ENCODE data around the gene SUGCT. TPM values are rescaled to one million over a fixed set of nuclear protein-coding genes. Genes with fewer than 3 reads are reported as not detected.

The SUGCT gene
- total and polyA plus RNA-seq, 2 of the 8 experiments (the other 6 are each of a cell fraction or from before 2014, with no cell fraction given) = 2.8 to 5.4 TPM

DNA sequence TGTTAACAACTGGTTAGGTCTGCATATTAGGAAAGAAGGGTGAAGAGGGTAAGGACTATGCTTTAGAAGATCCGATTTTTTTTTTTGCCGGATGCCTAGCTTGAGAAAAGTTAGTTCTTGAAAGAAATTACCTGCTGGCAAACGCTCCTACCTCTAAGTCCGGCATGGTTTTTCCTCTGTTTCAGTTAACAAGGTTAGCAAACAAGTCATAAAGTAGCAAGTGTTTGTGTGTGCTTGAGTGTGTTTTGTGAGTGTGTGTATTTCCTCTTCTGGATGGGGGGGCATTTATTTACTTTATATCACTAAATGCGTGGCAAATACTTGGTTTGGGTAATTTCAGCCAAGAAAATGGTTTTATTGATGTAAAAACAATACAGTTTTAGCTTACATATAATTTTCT lies 195.6 kb downstream of the SUGCT start:
- H2AK5ac ChIP-seq (ENCODE audit: low read depth, low read length) = no peak overlapping the region
- no peak overlapping the region for H2BK5ac ChIP-seq (ENCODE audit: low read depth, low read length)
- ChIA-PET CTCF (ENCODE audit: partially characterized antibody) (interaction anchor here (0.7 to 2.9 kb wide), 9 partner anchors 8 to 275 kb away, joined by 3 to 15 read pairs (median 3); no protein-coding TSS in a partner anchor), POLR2A (ENCODE audit: partially characterized antibody) (no interaction called here)
- no peak overlapping the region for H4K8ac ChIP-seq (ENCODE audit: extremely low read depth, insufficient read depth, low read length)
- H4K20me1 ChIP-seq (replicated peaks in 1 of 2; ENCODE audit: control insufficient read depth in 1 of 2, insufficient read depth in 2 of 2, low read length in 2 of 2) = no peaks in the 10 kb centered on the region
- no peak overlapping the region for H2BK120ac ChIP-seq (replicated peaks; ENCODE audit: low read depth, low read length)
- H4K91ac ChIP-seq (replicated peaks; ENCODE audit: insufficient read length, low read length) = no peak overlapping the region
- no peak overlapping the region for H4K5ac ChIP-seq (ENCODE audit: insufficient read length, low read depth, low read length)
- H3K4me1 ChIP-seq (replicated peaks in 1 of 4; ENCODE audit: control insufficient read depth in 3 of 4, insufficient read depth in 4 of 4, low read length in 3 of 4) = no peaks in the 10 kb centered on the region
- H3K56ac ChIP-seq (replicated peaks; ENCODE audit: insufficient read length, low read depth, low read length) = no peak overlapping the region
- no peak overlapping the region for H3K4me2 ChIP-seq (ENCODE audit: insufficient read depth in 1 of 2, low read depth in 2 of 2, low read length in 2 of 2)
- no peak overlapping the region for H3K23ac ChIP-seq (ENCODE audit: insufficient read length)
- no peak overlapping the region for H3K27ac ChIP-seq (ENCODE audit: low read depth, low read length)
- H3K14ac ChIP-seq (ENCODE audit: insufficient read length) = no peak overlapping the region
- FAIRE-seq (no peak), DNase-seq (ENCODE audit: low read depth in 1 of 2, low spot score in 2 of 2) (no peak)
- H2BK20ac ChIP-seq (ENCODE audit: low read length) = no peak overlapping the region
- H3K9ac ChIP-seq (replicated peaks in 1 of 4; ENCODE audit: extremely low read depth in 1 of 4, low read depth in 3 of 4, low read length in 3 of 4) = no peak overlapping the region
- no peaks in the 10 kb centered on the region for H3K9me3 ChIP-seq (ENCODE audit: insufficient read depth in 2 of 2, low read depth in 1 of 2, low read length in 1 of 2)
- H2AFZ ChIP-seq (ENCODE audit: low read length) = no peak overlapping the region
- no peaks in the 10 kb centered on the region for H3K79me1 ChIP-seq (ENCODE audit: low read depth, low read length)
- H2BK12ac ChIP-seq (ENCODE audit: low read depth, low read length) = no peak overlapping the region
- H3K23me2 ChIP-seq (ENCODE audit: low read depth, low read length) = no peaks in the 10 kb centered on the region
- H3K4ac ChIP-seq (replicated peaks; ENCODE audit: insufficient read length, low read depth, low read length) = no peak overlapping the region
- H3K18ac ChIP-seq (ENCODE audit: extremely low read depth, low read length) = no peak overlapping the region
- 82% methylated on average over 5 of the region's 5 CpGs; no CpG with 5 or more reads in 1 of the 2 experiments for WGBS, 2 experiments (ENCODE audit: extremely low coverage in 1 of 2, insufficient coverage in 1 of 2, insufficient read length in 1 of 2, insufficient replicate concordance in 2 of 2, low coverage in 1 of 2, low lambda C conversion rate in 2 of 2, missing lambda C conversion rate in 1 of 2)
- no peak for TF ChIP-seq SIRT6 (IDR thresholded peaks at IDR 0.05; ENCODE audit: low read length)
- TF ChIP-seq TBP (IDR thresholded peaks at IDR 0.05; ENCODE audit: low read depth, low read length) = no peak
- TF ChIP-seq RAD21 (IDR thresholded peaks at IDR 0.05 in 1 of 2, conservative IDR thresholded peaks at IDR 0.05 in 1 of 2; ENCODE audit: low read depth in 2 of 2, low read length in 2 of 2) = no peak
- TF ChIP-seq, protein P1, sequence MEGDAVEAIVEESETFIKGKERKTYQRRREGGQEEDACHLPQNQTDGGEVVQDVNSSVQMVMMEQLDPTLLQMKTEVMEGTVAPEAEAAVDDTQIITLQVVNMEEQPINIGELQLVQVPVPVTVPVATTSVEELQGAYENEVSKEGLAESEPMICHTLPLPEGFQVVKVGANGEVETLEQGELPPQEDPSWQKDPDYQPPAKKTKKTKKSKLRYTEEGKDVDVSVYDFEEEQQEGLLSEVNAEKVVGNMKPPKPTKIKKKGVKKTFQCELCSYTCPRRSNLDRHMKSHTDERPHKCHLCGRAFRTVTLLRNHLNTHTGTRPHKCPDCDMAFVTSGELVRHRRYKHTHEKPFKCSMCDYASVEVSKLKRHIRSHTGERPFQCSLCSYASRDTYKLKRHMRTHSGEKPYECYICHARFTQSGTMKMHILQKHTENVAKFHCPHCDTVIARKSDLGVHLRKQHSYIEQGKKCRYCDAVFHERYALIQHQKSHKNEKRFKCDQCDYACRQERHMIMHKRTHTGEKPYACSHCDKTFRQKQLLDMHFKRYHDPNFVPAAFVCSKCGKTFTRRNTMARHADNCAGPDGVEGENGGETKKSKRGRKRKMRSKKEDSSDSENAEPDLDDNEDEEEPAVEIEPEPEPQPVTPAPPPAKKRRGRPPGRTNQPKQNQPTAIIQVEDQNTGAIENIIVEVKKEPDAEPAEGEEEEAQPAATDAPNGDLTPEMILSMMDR (IDR thresholded peaks at IDR 0.05; ENCODE audit: control extremely low read depth in 1 of 3, insufficient read depth in 1 of 3, low read depth in 1 of 3, low read length in 3 of 3) = no peak
- TF ChIP-seq JUND (IDR thresholded peaks at IDR 0.05; ENCODE audit: low read length) = no peak
- H3K4me3 ChIP-seq (ENCODE audit: extremely low read depth in 1 of 4, insufficient read depth in 2 of 4, low read depth in 3 of 4, low read length in 4 of 4) = no peak overlapping the region
- no peak overlapping the region for H2BK15ac ChIP-seq (ENCODE audit: low read length)
- H3K36me3 ChIP-seq (ENCODE audit: control insufficient read depth in 2 of 4, insufficient read depth in 4 of 4, low read length in 3 of 4) = no peaks in the 10 kb centered on the region
- H3K27me3 ChIP-seq (replicated peaks in 1 of 4; ENCODE audit: control insufficient read depth in 3 of 4, extremely low read depth in 1 of 4, insufficient read depth in 3 of 4, low read length in 3 of 4) = no peaks in the 10 kb centered on the region
- H3K79me2 ChIP-seq (ENCODE audit: control insufficient read depth in 1 of 2, insufficient read depth in 2 of 2, low read length in 2 of 2) = no peaks in the 10 kb centered on the region
